ENCODE results near the gene CMTR2.

Gene CMTR2

GRCh38 chr16:71276589-71277334, 12.4 kb downstream of the CMTR2 start:
- DNase-seq = no peak

GRCh38 chr16:71273384-71273783, 15.8 kb downstream of the CMTR2 start:
- no peak for DNase-seq

GRCh38 chr16:71264299-71264698, 24.9 kb downstream of the CMTR2 start:
- DNase-seq = no peak

GRCh38 chr16:71263582-71263981, 25.6 kb downstream of the CMTR2 start:
- no peak for DNase-seq

GRCh38 chr16:71262391-71262790, 26.8 kb downstream of the CMTR2 start:
- no peak for DNase-seq

GRCh38 chr16:71260995-71261394, 28.2 kb downstream of the CMTR2 start:
- no peak for DNase-seq

GRCh38 chr16:71259086-71259485, 30.1 kb downstream of the CMTR2 start:
- DNase-seq = no peak

GRCh38 chr16:71258372-71258771, 30.8 kb downstream of the CMTR2 start:
- DNase-seq = no peak

GRCh38 chr16:71257768-71258167, 31.4 kb downstream of the CMTR2 start:
- DNase-seq = no peak

GRCh38 chr16:71255721-71256120, 33.5 kb downstream of the CMTR2 start:
- no peak for DNase-seq

GRCh38 chr16:71254832-71255525, 34.2 kb downstream of the CMTR2 start:
- no peak for DNase-seq

GRCh38 chr16:71250461-71251235, 38.6 kb downstream of the CMTR2 start:
- DNase-seq = no peak

GRCh38 chr16:71249399-71249798, 39.8 kb downstream of the CMTR2 start:
- DNase-seq = no peak

- no peak for DNase-seq
Observed at GRCh38 chr16:71247478-71247877, 41.7 kb downstream of the CMTR2 start.

- DNase-seq = no peak
Observed at GRCh38 chr16:71246309-71246708, 42.9 kb downstream of the CMTR2 start.

GRCh38 chr16:71244521-71244920, 44.7 kb downstream of the CMTR2 start:
- no peak for DNase-seq

- no peak for DNase-seq
Observed at GRCh38 chr16:71242601-71243000, 46.6 kb downstream of the CMTR2 start.

GRCh38 chr16:71242036-71242435, 47.2 kb downstream of the CMTR2 start:
- DNase-seq = no peak
